HuH-7 (cell line): ENCODE data around the gene NPHP1.
"Not testable (repeated sequence)": the region's sequence is repeated elsewhere in the genome, so short reads cannot be mapped to it uniquely, and the experiment has no call there.

Experiments
- DNase-seq: peaks from one replicate; pipeline ENCODE4 v3.0.0; 2011; ENCODE audit warnings: low spot score

NPHP1 gene

DNA sequence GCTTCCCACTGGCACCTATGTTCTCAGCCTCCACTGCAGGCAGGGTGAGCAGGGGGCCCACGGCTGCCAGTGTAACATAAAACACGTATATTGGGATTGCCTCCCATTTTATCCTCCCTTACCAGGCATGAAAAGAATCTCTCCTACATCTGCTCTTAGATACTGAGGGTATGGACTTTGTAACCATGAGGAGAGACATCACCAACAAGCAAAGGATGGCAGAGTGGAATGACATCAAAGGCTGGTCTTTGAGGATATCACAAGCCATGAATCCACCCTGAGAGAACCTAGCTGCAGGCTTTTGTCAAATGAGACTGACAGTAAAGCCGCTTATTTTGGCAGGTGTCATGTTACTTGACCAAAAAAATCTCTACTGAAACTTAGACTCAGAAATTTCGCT is 7.4 kb downstream of the NPHP1 start:
- no peak for DNase-seq

- DNase-seq = not testable (repeated sequence)
Observed at GRCh38 chr2:110190169-110190568, 14.6 kb downstream of the NPHP1 start.

DNA sequence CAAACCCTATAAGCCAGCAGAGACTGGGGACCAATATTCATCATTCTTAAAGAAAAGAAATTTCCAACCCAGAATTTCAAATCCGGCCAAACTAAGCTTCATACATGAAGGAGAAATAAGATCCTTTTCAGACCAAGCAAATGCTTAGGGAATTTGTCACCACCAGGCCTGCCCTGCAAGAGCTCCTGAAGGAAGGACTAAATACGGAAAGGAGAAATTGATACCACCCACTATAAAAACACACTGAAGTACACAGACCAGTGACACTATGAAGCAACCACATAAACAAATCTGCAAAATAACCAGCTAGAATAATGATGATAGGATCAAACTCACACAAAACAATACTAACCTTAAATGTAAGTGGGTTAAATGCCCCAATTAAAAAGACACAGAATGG is 22.4 kb downstream of the NPHP1 start:
- DNase-seq = no peak

- DNase-seq = no peak
Observed at GRCh38 chr2:110180036-110180435, 24.8 kb downstream of the NPHP1 start.

- DNase-seq = no peak
Observed at GRCh38 chr2:110173523-110173922, 31.3 kb downstream of the NPHP1 start.

DNA sequence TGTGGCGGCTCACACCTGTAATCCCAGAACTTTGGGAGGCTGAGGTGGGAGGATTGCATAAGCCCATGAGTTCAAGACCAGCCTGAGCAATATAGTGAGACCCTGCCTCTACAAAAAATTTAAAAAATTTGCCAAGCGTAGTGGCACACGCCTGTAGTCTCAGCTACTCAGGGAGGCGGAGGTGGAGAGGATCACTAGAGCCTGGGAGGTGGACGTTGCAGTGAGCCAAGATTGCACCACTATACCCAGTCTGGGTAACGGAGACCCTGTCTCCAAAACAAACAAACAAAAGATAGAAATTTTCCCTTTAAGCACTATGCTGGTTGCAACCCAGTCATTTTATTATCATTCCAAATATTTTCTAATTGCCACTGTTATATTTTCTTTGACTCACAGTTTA is 32.3 kb downstream of the NPHP1 start:
- no peak for DNase-seq

DNA sequence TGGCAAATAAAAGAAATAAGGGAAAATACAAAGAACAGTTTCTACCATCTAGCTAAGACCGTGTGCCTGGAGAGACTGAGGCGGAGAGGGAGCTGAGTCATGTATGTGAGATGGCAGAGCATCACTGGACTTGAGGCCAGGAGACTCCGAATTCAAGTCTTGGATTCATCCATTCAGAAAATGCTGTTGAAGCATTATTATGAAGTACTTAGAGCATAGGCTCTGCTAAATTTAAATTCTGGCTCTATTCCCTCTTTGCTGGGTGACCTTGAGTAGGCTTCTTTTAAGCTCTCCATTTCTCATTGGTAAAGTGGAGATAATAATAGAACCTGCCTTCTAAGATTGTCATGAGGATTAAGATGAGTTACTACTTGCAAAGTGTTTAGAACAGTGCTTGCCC is 34.7 kb downstream of the NPHP1 start:
- no peak for DNase-seq

GRCh38 chr2:110167326-110168000 is 37.4 kb downstream of the NPHP1 start:
- DNase-seq = no peak

DNA sequence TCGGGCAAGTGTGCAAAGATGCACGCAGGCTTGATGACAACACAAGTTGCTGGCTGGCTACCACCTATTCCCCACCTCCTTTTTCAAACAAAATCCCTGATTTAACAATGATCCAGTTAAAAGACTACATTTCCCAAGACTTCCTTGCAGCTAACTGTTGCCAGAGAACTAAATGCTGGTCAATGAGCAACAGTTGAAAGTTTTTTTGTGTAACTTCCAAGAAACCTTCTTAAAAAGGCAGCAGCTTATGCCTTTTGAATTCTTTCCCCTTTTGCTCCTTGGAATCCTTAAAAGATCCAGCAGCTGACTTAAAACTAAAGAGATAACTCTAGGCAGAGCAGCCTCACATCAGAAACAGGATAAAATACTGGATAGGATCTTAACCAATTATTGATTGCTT is 38.5 kb downstream of the NPHP1 start:
- no peak for DNase-seq

DNA sequence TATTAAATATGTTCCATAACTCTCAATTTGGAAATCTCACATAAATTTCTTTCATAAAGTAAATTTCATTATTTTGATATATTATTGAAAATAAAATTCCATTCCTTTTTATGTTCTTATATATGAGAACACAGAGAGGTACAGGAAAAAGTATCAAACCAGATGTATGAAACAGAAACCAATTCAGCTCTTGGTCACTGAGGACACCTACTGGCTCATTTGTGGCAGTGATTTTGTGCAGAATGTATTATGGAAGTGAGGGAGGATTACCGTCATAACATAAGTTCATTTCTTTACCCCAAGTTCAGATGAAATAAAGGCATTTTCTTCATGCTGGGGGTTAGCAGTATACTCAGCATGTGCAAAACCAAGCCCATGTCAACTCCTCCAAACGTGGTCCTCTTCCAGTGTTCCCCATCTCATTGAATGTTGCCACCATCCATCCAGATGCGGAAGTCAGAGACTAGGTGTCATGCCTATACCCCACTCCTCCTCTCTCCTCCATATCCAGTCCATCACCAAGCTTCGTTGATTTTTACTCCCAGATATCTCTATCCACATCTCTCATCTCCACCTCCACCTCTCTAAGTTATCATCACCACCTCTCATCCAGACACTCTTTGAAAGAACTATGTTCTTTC is 47.5 kb downstream of the NPHP1 start:
- DNase-seq = peak; percentile 28

DNA sequence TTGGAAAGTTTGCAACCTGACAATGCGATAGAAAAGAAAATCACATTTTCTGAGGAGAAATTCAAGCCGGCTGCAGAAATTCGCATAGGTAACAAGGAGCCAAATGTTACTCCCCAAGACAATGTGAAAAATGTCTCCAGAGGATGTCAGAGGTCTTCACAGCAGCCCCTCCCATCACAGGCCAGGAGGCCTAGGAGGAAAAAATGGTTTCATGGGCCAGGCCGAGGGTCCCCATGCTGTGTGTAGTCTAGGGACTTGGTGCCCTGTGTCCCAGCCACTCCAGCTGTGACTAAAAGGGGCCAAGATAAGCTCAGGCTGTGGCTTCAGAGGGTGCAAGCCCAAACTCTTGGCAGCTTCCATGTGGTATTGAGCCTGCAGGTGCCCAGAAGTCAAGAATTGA is 50.0 kb downstream of the NPHP1 start:
- not testable (repeated sequence) for DNase-seq

DNA sequence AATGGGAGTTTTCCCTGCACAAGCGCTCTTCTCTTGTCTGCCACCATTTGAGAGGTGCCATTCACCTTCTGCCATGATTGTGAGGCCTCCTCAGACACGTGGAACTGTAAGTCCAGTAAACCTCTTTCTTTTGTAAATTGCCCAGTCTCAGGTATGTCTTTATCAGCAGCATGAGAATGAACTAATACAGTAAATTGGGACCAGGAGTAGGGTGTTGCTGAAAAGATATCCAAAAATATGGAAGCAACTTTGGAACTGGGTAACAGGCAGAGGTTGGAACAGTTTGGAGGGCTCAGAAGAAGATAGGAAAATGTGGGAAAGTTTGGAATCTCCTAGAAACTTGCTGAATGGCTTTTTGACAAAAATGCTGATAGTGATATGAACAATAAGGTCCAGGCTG is 50.6 kb downstream of the NPHP1 start:
- DNase-seq = not testable (repeated sequence)

DNA sequence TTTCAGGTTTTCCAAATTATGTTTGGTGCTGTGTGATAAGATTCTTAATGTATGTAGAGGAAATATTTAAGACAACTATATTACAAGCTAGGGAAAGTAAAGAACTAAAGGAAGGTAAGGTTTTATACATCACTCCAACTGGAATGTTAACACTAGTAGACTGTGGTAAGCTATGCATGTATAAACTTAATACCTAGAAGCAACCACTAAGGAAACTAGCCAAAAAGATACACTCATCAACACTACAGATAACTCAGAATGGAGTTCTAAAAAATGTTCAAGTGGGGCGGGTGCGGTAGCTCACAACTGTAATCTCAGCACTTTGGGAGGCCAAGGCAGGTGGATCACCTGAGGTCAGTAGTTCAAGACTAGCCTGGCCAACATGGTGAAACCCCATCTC is 51.4 kb downstream of the NPHP1 start:
- no peak for DNase-seq

DNA sequence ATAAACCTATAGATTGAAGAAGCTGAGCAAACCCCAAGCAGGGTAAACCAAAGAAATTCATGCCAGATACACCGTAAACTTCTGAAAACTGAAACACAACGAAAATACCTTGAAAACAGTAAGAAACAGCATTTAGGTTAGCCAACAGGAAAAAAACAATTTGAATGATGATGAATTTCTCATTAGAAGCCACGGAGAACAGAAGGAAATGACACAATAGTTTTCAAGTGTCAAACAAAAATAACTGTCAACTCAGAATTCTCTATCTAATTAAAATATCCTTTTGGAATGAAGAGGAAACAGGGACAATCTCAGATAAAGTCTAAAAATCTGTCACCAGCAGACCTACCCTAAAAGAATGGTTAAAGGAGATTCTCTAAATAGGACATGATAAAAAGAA is 51.9 kb downstream of the NPHP1 start:
- DNase-seq = no peak

DNA sequence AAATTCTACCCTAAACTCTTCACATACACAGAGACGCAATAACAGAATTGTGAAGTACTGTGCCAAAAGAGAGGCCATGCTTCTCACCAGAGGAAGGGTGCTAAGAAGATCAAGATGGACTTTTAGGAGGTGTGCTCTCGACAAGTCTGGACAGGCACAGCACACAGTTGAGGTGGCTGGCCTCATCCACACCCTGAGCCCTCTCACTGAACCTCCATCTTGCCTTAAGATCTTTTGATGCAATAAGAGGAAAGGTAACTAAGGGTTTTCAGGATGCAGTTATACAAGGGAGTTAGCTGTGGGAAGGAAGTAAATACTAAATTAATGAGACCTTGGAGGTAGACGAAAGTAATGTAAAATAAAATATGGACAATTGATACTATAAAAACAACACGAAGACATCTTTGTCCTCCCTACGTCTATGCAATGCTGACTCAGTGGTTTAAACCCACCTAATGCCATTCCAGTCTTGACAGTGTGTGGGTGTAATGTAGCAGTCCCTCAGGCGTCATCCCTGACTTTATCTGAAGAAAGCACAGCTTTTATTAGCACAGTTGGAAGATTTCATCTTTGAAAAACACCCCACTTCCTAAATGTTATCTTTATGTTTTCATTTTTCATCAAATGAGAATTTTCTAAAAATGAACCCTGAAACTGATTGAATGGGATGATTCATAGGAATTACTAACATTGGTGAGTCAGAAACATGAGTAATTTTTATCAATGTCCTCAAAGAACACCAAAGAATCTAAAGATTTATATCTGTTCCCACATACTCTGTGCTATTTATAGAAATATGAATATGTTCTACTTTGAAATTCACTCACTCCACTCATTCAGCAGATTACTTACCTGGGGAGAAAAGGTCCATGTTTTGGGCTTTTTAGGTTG is 55.2 kb downstream of the NPHP1 start:
- no peak for DNase-seq

DNA sequence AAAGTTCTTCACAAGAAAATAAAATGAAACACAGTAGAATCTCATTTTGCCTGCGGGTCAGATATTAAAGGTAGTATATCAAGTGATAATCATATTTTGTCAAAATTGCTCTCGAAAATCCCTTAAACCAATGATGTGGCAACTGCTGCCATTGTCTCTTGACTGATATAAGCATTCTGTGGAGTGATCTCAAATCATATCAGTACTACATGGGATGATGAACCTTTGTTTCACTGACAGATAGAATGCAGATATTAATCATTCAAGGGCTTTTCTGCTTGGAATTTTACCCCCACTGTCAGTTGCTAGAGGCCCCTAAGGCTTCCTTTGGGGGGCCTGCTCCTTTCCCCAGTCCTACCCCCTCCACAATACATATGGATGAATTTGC is 57.9 kb downstream of the NPHP1 start:
- DNase-seq = no peak

GRCh38 chr2:110146183-110146944 is 58.4 kb downstream of the NPHP1 start:
- DNase-seq = no peak

DNA sequence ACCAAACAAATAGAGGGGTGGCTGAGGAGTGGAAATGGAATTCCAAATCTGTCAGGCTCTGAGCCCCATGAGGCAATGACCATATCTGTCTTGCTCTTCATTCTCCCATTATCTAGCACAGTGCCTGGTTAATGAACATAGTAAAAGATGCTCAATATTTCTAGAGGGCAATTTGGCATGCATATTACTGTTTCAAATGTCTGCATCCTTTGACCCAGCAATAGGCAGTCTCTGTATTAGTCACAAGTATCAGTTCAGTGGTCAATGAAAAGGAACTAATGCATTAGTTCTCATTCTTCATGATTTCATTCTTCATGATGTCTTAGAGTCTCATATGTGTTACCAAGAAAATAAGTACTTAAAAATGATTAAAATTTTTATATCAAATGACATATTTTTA is 60.8 kb downstream of the NPHP1 start:
- no peak for DNase-seq

GRCh38 chr2:110140401-110140800 is 64.4 kb downstream of the NPHP1 start:
- DNase-seq = no peak

DNA sequence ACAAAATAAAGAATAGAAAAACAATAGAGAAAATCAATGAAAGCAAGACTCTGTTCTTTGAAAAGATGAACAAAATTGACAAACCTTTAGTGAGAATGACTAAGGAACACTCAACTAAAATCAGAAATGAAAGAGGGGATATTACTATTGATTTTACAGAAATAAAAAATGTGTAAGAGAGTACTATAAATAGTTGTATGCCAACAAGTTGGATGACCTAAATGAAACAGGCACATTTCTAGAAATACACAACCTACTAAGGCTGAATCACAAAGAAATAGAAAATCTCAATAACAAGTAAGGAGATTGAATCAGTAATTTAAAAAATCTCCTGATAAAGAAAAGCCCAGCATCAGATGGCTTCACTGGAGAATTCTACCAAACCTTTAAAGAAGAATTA is 70.8 kb downstream of the NPHP1 start:
- DNase-seq = no peak

DNA sequence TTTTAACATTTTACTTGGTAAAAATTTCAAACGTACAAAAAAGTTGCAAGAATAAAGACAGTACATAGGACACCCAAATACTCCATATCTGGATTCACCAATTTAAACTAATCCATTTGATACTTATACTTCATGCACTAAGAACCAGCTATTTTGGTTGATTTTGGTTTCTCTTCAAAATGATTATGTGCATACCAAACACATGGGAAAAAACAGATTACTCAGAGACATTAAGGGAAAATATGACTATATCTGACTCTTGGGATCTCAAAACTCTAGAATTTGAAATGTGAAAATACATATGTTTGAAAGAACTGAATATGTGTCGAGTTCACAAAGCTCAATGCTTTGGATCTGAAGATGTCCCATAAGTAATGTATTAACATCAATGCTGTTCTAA is 73.6 kb downstream of the NPHP1 start:
- no peak for DNase-seq

DNA sequence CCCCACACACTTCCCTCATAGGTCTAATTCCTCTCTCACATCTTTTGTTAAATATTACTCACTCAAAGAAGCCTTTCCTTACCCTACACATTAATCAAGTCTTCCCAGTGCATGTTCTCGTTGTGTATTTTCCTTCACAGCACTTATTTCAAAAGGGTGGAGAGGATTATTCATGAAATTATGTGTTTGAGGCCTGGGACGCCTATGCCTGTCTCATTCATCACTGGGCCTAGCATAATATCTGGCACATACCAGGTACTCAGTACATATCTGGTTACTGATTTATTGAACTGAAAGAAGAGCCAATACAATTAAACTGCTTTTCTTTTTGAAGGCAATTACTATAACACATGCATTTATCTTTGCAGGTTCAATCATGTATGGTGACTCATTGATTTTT is 74.1 kb downstream of the NPHP1 start:
- DNase-seq = no peak
